ENCODE data around the gene PLEKHB2. TPM values are rescaled to one million over a fixed set of nuclear protein-coding genes. Genes with fewer than 3 reads are reported as not detected.

PLEKHB2 gene, protein sequence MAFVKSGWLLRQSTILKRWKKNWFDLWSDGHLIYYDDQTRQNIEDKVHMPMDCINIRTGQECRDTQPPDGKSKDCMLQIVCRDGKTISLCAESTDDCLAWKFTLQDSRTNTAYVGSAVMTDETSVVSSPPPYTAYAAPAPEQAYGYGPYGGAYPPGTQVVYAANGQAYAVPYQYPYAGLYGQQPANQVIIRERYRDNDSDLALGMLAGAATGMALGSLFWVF
- total RNA-seq, result 87.8 and 118 TPM in 2 replicates

DNA sequence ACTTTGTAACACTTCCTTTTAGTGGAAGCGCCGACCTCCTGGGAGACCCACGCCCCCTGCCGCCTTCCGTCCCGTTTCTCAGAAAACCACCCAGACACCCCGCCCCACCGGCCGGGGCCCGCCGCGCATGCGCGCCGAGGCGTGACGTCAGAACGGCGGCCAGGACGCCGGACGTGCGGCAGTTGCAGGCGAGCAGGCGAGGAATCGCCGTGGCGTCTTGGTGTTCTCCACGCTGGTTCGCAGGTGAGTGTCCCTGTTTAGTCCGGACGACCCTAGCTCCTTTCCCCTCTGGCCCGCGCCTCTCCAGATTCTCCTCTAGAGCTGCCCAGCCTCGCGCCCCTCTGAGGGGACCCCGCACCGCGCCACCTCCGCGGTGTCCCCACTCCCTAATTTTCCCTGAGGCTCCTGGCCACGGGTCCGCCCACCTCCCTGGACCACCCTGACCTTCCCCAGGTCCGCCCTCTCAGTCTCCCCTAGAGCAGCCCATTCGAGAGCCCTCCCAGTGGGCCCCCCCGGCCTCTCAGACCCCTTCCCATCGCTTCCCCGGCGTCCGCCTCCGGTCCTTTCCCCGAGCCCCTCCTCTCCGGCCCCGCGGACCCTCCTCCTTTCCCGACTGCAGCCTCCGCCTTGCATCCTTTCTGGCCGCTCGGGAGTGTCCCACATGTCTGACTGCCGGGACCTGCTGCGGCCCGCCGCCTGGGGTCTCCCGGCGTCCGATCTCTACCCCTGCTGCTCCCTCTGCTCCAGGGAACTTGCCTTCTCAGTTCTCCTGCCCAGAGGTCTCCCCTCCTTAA is at the start of gene PLEKHB2:
PLEKHB2 (plus strand) TSS at position 181 of the 794 bp plus-strand sequence. CDS start 15,606 bp downstream, outside the sequence.

DNA sequence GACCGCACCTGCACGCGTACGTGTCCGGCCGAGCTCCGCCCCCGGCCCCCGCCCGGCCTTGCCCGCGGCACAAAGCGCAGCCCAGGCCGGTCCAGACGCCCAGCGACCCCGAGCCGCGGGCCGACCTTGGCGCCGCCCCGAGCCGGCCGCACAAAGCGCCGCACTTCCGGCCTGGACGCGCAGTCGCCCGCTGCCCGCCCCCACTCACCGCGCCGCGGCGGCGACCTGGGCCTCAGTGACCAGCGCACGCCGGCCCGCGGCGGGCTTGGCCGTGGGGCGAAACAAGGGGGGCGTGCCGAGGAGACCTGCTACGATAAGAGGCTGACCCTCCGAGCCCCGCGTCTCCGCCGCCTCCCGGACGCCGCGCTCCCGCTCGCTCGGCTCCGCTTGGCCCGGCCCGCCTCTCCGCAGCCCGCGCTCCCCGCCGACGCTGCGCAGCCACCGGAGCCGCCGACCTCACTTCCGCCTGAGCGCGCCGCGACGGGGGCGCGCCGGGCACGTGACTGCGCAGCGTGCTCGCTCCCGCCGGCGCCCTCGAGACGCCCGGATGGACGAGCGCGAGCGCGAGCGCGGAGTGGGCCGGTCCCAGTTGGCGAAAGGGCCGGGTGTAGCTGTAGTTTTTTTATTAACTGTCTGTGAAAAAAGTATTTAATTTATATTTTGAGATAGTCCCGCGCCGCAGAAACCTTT is 12.0 kb upstream of the PLEKHB2 start, which contains the start of gene FAM168B:
FAM168B (minus strand) TSS at position 455 of the 690 bp plus-strand sequence. CDS start 10,814 bp downstream, outside the sequence.

Other genes with a start within 250 kb of the PLEKHB2 start
- 79.1 and 119 TPM in 2 replicates for gene FAM168B, start 11.9 kb upstream of the PLEKHB2 start, total RNA-seq
- gene POTEE, start 104.2 kb downstream of the PLEKHB2 start, total RNA-seq, result not detected in 2 replicates

Data from smooth muscle cell of trachea (primary cell).